Keratinocyte (primary cell): ENCODE results near the gene PPARGC1A. TPM values are rescaled to one million over a fixed set of nuclear protein-coding genes. Genes with fewer than 3 reads are reported as not detected.

Experiments
- DNase-seq: peaks from one replicate; pipeline ENCODE4 v3.0.0-alpha.2; 2011; ENCODE audit warnings: low read depth, missing footprints, low spot score
- FAIRE-seq: peaks from 2 replicates; lab custom pipeline; 2011; peaks lifted over from hg19 to GRCh38; lab: Jason Lieb, UNC
- H2AFZ ChIP-seq: 2 replicates; pipeline ENCODE4 v1.6.0; 2012; ENCODE audit warnings: low read length, control low read depth, inconsistent platforms; ENCODE audit not compliant: control insufficient read depth
- H3K27ac ChIP-seq: 2 replicates; pipeline ENCODE4 v1.5.1; 2011; ENCODE audit warnings: low read length; ENCODE audit not compliant: control insufficient read depth, insufficient read depth
- H3K27me3 ChIP-seq: 3 replicates; pipeline ENCODE4 v1.6.0; 2011; ENCODE audit warnings: low read length; ENCODE audit not compliant: control insufficient read depth, insufficient read depth; ENCODE audit errors: extremely low read depth
- H3K36me3 ChIP-seq, 2 experiments: 2 replicates in 1 of 2; 3 replicates in 1 of 2; pipeline ENCODE4 v1.5.1; 2011; ENCODE audit warnings: low read length in 2 of 2, mild to moderate bottlenecking in 1 of 2; ENCODE audit not compliant: control insufficient read depth in 2 of 2, insufficient read depth in 2 of 2; ENCODE audit errors: extremely low read depth in 1 of 2
- H3K4me1 ChIP-seq: 3 replicates; pipeline ENCODE4 v1.5.1; 2011; ENCODE audit warnings: low read length; ENCODE audit not compliant: control insufficient read depth, insufficient read depth; ENCODE audit errors: extremely low read depth
- H3K4me2 ChIP-seq: 3 replicates; pipeline ENCODE4 v1.6.0; 2011; ENCODE audit warnings: low read depth, low read length; ENCODE audit not compliant: control insufficient read depth, insufficient read depth; ENCODE audit errors: extremely low read depth
- H3K4me3 ChIP-seq, 3 experiments: fragments of 200-600 bp in 1 of 3; sonication (generic) in 1 of 3; 2 replicates in 2 of 3; 3 replicates in 1 of 3; pipeline ENCODE4 v1.5.1; 2011 to 2016; ENCODE audit warnings: low read length in 3 of 3, mild to moderate bottlenecking in 3 of 3, control low read depth in 2 of 3, inconsistent platforms in 1 of 3, low read depth in 1 of 3, mixed read lengths in 1 of 3, mixed run types in 1 of 3, moderate library complexity in 1 of 3; ENCODE audit not compliant: control insufficient read depth in 2 of 3, insufficient read depth in 2 of 3; ENCODE audit errors: extremely low read depth in 1 of 3
- H3K79me2 ChIP-seq: 2 replicates; pipeline ENCODE4 v1.6.0; 2012; ENCODE audit warnings: low read length; ENCODE audit not compliant: control insufficient read depth, insufficient read depth
- H3K9ac ChIP-seq: 3 replicates; pipeline ENCODE4 v1.6.0; 2011; ENCODE audit warnings: low read length; ENCODE audit not compliant: control insufficient read depth, insufficient read depth; ENCODE audit errors: extremely low read depth
- H3K9me1 ChIP-seq: 3 replicates; pipeline ENCODE4 v1.6.0; 2011; ENCODE audit warnings: low read length; ENCODE audit not compliant: control insufficient read depth, insufficient read depth; ENCODE audit errors: extremely low read depth
- H3K9me3 ChIP-seq: 2 replicates; pipeline ENCODE4 v1.5.1; 2012; ENCODE audit warnings: low read depth, low read length; ENCODE audit not compliant: control insufficient read depth
- H4K20me1 ChIP-seq: 3 replicates; pipeline ENCODE4 v1.6.0; 2011; ENCODE audit warnings: low read length; ENCODE audit not compliant: control insufficient read depth, insufficient read depth; ENCODE audit errors: extremely low read depth
- CTCF ChIP-seq, 3 experiments: IDR thresholded peaks in 1 of 3; conservative IDR thresholded peaks in 1 of 3; optimal IDR thresholded peaks in 1 of 3; 2 replicates in 2 of 3; 3 replicates in 1 of 3; pipeline versions ENCODE3 to v1.5.1; 2011; ENCODE audit warnings: low read length in 3 of 3, mild to moderate bottlenecking in 3 of 3, moderate library complexity in 2 of 3, control low read depth in 1 of 3, inconsistent platforms in 1 of 3; ENCODE audit not compliant: insufficient read depth in 2 of 3; ENCODE audit errors: extremely low read depth in 1 of 3
- EZH2 ChIP-seq: IDR thresholded peaks from one replicate; pipeline ENCODE4 v1.6.1; 2012; ENCODE audit warnings: inconsistent platforms, mild to moderate bottlenecking, low read length, moderate library complexity
- dilution Hi-C: fragments of 300-500 bp; cut with MboI; formaldehyde crosslinking; loops from one replicate; pipeline ENCODE4 v1.7.0; 2020; ENCODE audit warnings: low sequenced_read_pairs; ENCODE audit not compliant: extremely low pct_ligation_motif_present
- polyA plus RNA-seq, 5 experiments: library from polyadenylated mRNA; depleted of rRNA in 3 of 5; stranded (reverse) in 3 of 5; stranded (forward) in 1 of 5; unstranded in 1 of 5; fragments of >200 nt; gene quantifications; 1 replicate in 1 of 5; 2 replicates in 3 of 5; 3 replicates in 1 of 5; pipeline versions ENCODE4 v1.2.1 to v1.2.3, GENCODE V29; 2011 to 2012; ENCODE audit warnings: missing spikeins in 2 of 5, low read depth in 1 of 5, low replicate concordance in 1 of 5

Gene PPARGC1A
- polyA plus RNA-seq, 1 donor (not counting 4 experiments of a cell fraction or from before 2014, with no cell fraction given) = 0.18 TPM

- no peak overlapping the region for H3K27ac ChIP-seq
- no peaks in the 10 kb centered on the region for H3K36me3 ChIP-seq
- no peak overlapping the region for H3K9ac ChIP-seq
- no peaks in the 10 kb centered on the region for H3K4me1 ChIP-seq
- H3K79me2 ChIP-seq = no peaks in the 10 kb centered on the region
- DNase-seq (no peak), FAIRE-seq (no peak)
- no peaks in the 10 kb centered on the region for H3K9me1 ChIP-seq
- no peaks in the 10 kb centered on the region for H3K27me3 ChIP-seq
- H4K20me1 ChIP-seq = no peaks in the 10 kb centered on the region
- H3K4me2 ChIP-seq = no peak overlapping the region
- no peaks in the 10 kb centered on the region for H3K9me3 ChIP-seq
- no peak for TF ChIP-seq EZH2
- no peak for TF ChIP-seq CTCF (optimal IDR thresholded peaks at IDR 0.05 in 1 of 3, IDR thresholded peaks at IDR 0.05 in 1 of 3, conservative IDR thresholded peaks at IDR 0.05 in 1 of 3; ENCODE audit: extremely low read depth in 1 of 3, insufficient read depth in 2 of 3, low read length in 3 of 3)
- H3K4me3 ChIP-seq = no peak overlapping the region
- dilution Hi-C loops = no loop called here
- no peak overlapping the region for H2AFZ ChIP-seq
These were observed 23.3 kb downstream of the PPARGC1A start for GRCh38 chr4:23866450-23867075.

- Histone ChIP-seq H2AFZ (no peak overlapping the region), H3K4me3 (no peak overlapping the region), H3K4me1 (no peaks in the 10 kb centered on the region), H3K9ac (no peak overlapping the region), H3K4me2 (no peak overlapping the region), H4K20me1 (no peaks in the 10 kb centered on the region), H3K36me3 (no peaks in the 10 kb centered on the region), H3K27ac (no peak overlapping the region), H3K79me2 (no peaks in the 10 kb centered on the region), H3K27me3 (no peaks in the 10 kb centered on the region), H3K9me3 (no peaks in the 10 kb centered on the region), H3K9me1 (no peaks in the 10 kb centered on the region)
- DNase-seq (no peak), FAIRE-seq (no peak)
- no peak for TF ChIP-seq CTCF (optimal IDR thresholded peaks at IDR 0.05 in 1 of 3, IDR thresholded peaks at IDR 0.05 in 1 of 3, conservative IDR thresholded peaks at IDR 0.05 in 1 of 3; ENCODE audit: extremely low read depth in 1 of 3, insufficient read depth in 2 of 3, low read length in 3 of 3)
- no peak for TF ChIP-seq EZH2
- dilution Hi-C loops = no loop called here
These were observed 27.9 kb downstream of the PPARGC1A start for GRCh38 chr4:23861897-23862296.
